Fibroblast of the conjunctiva (primary cell): Measurements from ENCODE around the gene KRT6C.
"Not testable (repeated sequence)": the region's sequence is repeated elsewhere in the genome, so short reads cannot be mapped to it uniquely, and the experiment has no call there.

Experiments
- DNase-seq: peaks from one replicate; pipeline ENCODE4 v3.0.0-alpha.2; 2010; ENCODE audit warnings: low read depth

The KRT6C gene

DNA sequence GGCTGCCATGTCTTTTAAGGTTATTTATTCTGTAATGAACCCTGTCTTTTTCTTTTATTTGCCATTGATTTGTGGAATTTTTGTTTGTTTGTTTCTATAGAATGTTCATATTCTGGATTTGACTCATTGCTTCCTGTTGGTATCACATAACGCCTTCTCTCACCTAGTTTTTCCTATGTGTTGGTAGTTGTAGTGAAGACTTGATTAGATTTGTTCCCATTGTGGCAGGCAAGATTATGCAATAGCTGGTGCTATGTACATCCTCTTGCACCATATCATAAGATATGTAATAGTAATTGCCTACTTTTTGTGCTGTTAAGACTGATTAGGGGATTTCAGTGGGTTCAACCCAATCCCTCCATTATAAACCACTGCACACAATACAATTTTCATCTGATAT is 17.8 kb downstream of the KRT6C start:
- no peak for DNase-seq

DNA sequence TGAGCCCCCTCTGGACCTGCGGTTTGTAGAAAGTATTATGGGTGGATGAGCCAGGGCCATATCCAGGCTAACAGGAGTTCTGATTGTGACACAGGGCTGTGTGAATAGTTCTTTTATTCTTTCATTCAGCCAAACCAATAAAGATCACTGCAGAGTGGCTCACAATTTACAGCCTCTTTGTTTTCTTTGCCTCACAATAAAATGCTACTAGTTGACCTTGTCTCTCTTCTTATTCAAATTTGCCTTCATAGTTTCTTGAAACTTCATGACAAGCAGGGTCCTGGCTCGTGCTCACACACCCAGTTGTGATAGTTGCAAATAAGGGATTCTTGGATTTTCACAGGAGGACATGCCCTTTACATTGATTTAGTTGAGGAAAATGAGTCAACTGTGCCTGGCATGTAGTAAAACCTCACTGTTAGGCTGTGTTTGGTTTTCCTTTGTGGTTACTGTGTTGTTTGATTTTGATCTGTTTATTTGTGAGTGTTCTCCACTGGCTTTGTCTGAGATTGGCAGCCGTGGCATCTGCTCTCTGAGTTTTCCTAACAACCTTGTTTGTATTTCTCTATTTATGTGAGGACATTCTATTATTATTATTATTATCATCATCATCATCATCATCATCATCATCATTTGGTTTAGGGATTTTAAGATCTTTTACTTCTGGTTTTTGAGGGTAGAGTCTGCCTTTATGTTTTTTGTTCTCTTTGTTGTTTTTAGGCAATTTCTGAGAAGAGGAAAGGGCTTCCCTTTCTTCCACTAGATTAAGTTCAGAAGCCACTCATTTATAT is 19.0 kb downstream of the KRT6C start:
- no peak for DNase-seq

- DNase-seq: no peak
These were observed 21.5 kb downstream of the KRT6C start, which contains the start of gene KRT6B for GRCh38 chr12:52452101-52452500. Gene KRT6B, minus strand, starts transcription at chr12:52452146. Its CDS starts 68 bp downstream, at chr12:52452078.

GRCh38 chr12:52448228-52448627 is 25.4 kb downstream of the KRT6C start:
- no peak for DNase-seq

GRCh38 chr12:52447196-52447595 is 26.4 kb downstream of the KRT6C start:
- not testable (repeated sequence) for DNase-seq

- DNase-seq: no peak
These were observed 27.1 kb downstream of the KRT6C start for GRCh38 chr12:52446367-52447045.

DNA sequence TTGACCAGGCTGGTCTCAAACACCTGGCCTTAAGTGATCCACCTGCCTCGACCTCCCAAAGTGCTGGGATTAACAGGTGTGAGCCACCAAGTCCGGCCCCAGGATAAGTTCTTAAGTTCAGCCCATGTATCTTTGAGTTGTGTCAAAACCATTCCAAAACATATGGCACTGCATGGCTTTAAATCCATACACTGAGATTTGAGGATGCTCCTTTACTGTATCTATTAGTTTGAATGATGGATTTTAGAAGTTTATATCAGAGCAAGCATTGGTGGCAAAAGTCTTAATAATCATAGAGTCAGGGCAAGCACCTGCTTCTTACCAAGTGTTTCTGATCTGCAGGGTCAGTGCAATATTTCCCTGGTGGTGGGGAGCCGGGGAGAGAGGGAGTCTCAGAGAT is 27.7 kb downstream of the KRT6C start:
- DNase-seq: no peak

GRCh38 chr12:52444647-52445595 is 28.7 kb downstream of the KRT6C start:
- no peak for DNase-seq

DNA sequence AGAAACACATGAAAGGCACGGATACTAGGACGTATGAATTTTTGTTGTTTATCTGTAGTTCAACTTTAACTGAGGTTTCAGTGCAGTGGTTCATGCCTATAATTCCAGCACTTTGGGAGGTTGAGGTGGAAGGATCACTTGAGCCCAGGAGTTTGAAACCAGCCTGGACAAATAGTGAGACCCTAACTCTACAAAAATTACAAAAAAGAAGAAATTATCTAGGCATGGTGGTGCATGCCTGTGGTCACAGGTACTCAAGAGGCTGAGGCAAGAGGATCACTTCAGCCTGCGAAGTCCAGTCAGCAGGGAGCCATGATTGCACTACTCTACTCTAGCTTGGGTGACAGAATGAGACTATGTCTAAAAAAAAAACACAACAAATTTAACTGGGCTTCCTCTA is 29.6 kb downstream of the KRT6C start:
- DNase-seq: no peak

GRCh38 chr12:52442600-52443061 is 31.0 kb downstream of the KRT6C start:
- DNase-seq: peak; percentile 35

GRCh38 chr12:52441320-52441911 is 32.2 kb downstream of the KRT6C start:
- no peak for DNase-seq

GRCh38 chr12:52440821-52441319 is 32.7 kb downstream of the KRT6C start:
- no peak for DNase-seq

DNA sequence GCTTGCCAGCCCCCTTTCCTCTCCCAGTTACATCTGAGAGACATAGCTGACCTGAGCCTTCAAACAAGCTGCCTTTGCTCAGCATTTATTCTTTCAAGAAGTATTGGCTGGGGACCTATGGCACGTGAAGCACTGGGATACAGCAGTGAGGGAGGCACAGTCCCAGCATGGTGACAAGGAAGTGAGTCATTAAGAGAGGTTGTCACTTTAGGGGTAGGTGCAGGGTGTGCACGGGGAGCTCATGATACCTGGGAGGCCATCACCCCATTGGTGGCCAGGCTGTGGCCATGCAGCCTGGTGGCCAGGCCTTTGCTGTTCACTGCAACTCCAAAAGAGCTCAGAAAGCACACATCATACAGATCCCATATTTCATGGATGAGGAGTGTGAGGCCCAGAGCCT is 33.8 kb downstream of the KRT6C start:
- DNase-seq: no peak

DNA sequence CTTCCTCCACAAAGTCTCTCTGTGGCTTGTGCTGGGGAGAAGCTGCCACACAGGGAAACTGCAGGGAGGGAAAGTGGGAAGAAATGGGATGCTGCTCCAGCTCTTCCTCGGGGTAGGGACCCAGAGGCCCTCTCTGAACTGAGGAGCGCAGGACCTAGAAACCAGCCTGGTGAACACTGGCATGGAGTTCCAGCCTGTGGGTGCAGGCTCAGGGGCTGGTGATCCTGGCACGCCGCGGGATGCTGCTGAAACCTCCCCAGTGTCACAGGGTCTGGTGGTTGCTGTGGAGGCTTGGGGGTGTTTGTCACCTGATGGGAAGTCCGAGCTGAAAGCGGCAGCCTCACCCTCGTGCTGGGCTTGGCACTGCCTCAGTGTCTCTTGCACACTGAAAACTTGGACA is 34.2 kb downstream of the KRT6C start:
- no peak for DNase-seq

- DNase-seq: no peak
These were observed 35.0 kb downstream of the KRT6C start for GRCh38 chr12:52438305-52439301.

GRCh38 chr12:52437508-52437907 is 36.1 kb downstream of the KRT6C start:
- DNase-seq: no peak

- no peak for DNase-seq
These were observed 36.7 kb downstream of the KRT6C start for GRCh38 chr12:52436828-52437474.

DNA sequence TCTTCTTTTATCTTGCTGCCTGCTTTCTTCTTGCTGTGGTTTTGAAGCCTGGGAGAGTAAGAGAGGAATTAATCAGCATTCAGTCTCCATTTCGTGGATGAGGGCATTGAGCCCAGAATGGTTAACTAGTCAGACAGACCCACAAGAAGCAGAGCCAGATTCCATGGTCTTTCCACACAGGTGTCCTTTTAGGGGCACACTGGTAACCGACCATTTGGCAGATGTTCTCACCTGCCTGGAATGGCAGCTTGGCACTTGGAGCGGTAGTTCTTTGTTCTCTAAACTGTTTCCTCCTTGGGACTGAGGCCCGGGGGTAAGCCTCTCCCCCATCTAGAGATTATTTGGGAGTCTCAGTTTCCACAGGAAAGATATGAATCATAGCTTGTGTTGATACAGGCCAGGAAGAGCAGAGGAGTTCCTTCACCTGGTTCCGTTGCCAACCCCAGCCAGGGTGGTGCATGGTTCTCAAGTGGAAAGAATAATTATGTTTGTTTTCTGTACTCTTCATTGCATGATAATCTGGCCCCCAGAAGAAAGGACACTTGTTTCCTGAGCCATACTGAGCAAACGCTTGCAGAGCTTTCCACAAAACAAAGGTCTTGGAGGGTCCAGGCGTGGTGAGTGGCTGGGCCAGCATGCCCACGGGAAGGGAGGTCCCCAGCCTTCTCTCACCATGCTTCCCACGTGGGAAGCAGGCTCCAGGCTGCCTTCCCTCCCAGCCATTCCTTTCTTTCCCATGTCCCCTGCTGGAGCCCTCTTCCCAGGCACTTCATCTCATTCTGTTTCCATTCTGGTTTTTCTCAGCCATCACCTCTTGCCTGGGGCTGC is 37.4 kb downstream of the KRT6C start:
- DNase-seq: no peak

DNA sequence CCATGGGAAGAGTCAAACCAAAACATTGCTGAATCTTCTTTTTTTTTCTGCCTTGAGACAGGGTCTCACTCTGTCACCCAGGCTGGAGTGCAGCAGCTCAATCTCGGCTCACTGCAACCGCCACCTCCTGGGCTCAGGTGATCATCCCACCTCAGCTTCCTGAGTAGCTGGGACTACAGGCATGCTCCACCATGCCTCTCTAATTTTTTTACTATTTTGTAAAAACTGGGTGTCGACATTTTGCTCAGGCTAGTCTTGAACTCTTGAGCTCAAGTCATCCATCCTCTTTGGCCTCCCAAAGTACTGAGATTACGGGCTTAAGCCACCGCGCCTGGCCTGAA is 38.0 kb downstream of the KRT6C start:
- DNase-seq: no peak
